ENCODE data around the gene LUZP1.

LUZP1 gene

DNA sequence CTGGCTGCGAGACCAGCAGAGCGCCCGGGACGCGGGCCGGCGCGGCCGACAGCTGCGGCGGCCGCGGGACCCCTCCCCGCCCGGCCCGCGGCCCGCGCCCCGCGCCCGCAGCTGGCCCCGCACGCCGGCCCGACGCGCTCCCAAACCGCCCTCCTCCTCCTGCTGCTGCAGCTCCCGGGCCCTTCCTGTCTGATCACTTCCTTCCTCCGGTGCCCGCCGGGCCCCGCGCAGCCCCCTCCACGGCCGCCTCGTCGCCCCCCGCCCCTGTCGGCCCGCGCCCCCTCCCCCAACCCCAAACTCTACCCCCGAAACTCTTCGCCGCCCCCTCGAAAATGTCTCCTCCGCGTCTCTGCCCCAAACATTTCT lies 594 bp downstream of the LUZP1 start:
- H3K4me3 ChIP-seq (replicated peaks in 1 of 2; ENCODE audit: low read depth in 2 of 2, low read length in 2 of 2) = peak overlapping the region; percentile 82
- TF ChIP-seq, protein P1, sequence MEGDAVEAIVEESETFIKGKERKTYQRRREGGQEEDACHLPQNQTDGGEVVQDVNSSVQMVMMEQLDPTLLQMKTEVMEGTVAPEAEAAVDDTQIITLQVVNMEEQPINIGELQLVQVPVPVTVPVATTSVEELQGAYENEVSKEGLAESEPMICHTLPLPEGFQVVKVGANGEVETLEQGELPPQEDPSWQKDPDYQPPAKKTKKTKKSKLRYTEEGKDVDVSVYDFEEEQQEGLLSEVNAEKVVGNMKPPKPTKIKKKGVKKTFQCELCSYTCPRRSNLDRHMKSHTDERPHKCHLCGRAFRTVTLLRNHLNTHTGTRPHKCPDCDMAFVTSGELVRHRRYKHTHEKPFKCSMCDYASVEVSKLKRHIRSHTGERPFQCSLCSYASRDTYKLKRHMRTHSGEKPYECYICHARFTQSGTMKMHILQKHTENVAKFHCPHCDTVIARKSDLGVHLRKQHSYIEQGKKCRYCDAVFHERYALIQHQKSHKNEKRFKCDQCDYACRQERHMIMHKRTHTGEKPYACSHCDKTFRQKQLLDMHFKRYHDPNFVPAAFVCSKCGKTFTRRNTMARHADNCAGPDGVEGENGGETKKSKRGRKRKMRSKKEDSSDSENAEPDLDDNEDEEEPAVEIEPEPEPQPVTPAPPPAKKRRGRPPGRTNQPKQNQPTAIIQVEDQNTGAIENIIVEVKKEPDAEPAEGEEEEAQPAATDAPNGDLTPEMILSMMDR (IDR thresholded peaks at IDR 0.05; ENCODE audit: low read depth, low read length) = no peak
- peak in 1 of 2 donors; percentile 13 for DNase-seq (ENCODE audit: low read depth in 2 of 2)

DNA sequence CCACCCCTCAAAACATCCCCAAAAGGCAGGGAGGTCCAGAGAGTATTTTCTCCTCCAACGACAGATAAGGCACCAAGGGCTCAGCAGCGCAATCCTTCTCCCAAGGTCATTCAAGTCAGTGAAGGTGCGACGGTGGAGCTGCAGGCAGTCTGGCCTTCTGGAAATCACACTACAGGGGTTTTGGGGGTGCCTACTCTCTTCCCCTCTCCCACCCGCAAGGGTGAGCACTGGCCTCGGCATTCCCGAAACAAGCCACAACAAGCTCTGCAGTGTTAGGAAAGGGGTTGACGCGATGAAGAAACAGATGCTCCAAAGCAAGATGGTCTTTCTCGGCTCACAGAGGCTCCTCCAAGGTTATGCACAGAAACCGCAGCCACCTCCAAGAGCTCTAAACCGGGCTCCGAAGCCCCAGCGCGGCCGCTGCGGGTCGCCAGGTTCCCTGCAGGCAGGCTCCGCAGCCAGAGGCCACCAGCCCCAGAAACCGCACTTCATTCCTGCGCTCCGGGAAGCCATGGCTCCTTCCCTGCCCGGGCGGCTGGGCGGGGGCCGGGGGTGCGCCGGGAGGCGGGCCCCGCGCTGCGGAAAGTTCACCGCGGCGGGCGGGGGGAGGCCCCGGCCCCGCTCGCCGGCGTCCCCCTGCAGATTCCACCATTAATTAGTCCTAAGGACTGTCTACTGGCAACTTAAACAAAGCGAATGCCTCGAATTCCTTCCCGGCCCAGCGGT lies 1.1 kb downstream of the LUZP1 start:
- DNase-seq (ENCODE audit: low read depth in 2 of 2) = peak; percentile 50 to 53
- peak overlapping the region; percentile 82 for H3K4me3 ChIP-seq (replicated peaks in 1 of 2; ENCODE audit: low read depth in 2 of 2, low read length in 2 of 2)
- TF ChIP-seq, protein P1 (IDR thresholded peaks at IDR 0.05; ENCODE audit: low read depth, low read length) = no peak

DNA sequence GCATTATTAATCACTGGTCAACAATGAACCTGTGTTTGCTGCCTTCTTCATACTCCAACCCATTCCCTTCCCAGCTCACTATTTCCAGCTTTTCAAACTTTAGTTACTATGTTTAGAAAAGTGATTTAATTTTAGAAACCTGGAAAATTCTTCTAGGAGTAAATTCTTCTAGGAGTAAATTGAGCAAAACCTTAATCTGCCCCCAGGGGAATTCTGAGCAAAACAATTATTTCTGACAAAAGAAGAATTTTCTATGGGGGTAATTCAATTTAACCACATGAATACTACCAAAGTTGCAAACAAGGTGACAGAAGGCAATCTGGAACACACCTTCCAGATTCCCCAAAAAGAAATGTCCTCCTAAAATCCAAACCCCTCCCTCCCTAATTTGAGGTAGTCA lies 1.8 kb downstream of the LUZP1 start:
- H3K4me3 ChIP-seq (replicated peaks in 1 of 2; ENCODE audit: low read depth in 2 of 2, low read length in 2 of 2) = peak overlapping the region; percentile 82
- peak in 1 of 2 donors; percentile 13 for DNase-seq (ENCODE audit: low read depth in 2 of 2)
- TF ChIP-seq, protein P1 (IDR thresholded peaks at IDR 0.05; ENCODE audit: low read depth, low read length) = no peak

DNA sequence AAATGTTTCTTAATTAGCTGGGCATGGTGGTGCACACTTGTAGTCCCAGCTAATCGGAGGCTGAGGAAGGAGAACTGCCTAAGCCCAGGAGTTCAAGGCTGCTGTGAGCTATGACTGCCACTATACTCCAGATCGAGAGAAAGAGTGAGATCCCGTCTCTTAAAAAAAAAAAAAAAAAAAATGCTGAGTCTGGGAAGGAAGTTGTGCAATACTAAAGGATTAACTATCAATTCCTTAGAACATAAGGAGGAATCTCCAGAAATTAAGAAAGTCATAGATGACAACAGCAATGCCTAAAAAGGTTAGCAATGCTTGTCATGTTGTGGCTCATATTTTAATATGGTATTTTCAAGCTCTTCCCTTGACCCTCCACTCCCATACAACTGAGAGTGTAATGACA lies 5.3 kb downstream of the LUZP1 start:
- peak; percentile 27 for DNase-seq (ENCODE audit: low read depth in 2 of 2)
- TF ChIP-seq, protein P1 (IDR thresholded peaks at IDR 0.05; ENCODE audit: low read depth, low read length) = no peak
- H3K4me3 ChIP-seq (replicated peaks in 1 of 2; ENCODE audit: low read depth in 2 of 2, low read length in 2 of 2) = no peak overlapping the region

DNA sequence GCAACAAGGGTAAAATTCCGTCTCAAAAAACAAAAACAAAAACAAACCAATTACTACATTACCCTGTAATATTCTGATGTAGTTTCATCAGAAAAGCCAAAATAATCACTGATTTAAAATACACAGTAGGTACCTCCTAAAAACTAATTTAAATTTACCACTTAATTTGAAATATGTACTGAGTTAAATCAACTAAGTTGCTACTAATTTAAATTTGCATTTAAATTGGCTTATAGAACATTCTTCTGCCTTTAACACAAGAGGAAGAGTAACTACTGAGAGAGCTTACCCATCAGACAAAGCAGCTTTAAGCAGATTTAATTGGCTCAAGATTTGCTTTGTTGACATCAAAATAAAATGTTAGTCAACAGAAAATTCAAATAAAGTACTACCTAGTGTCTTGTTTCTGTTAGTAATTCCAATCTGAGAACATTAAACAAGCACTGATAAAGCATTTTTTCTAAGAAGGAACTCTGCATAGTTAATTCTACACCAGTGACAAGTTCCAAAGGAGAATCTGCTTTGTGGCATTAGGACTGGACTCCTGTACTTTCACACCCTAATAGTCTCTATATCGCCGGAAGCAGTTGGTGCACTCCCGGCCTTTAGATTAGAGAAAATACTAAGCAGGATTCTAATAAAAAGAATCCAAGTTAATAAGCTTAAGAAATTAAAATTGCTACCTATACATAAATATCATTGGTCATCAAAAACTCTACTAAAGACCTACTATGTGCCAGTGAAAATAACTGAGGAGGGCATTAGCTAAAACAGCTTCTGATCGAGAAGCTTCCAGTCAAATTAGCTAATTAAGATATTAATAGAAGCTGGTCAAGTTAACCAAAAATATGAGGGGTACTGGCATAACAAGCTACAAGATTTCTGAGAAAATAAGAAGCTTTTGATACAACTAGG lies 8.4 kb downstream of the LUZP1 start:
- TF ChIP-seq, protein P1 (IDR thresholded peaks at IDR 0.05; ENCODE audit: low read depth, low read length) = no peak
- DNase-seq (ENCODE audit: low read depth in 2 of 2) = no peak
- H3K4me3 ChIP-seq (replicated peaks in 1 of 2; ENCODE audit: low read depth in 2 of 2, low read length in 2 of 2) = no peak overlapping the region

DNA sequence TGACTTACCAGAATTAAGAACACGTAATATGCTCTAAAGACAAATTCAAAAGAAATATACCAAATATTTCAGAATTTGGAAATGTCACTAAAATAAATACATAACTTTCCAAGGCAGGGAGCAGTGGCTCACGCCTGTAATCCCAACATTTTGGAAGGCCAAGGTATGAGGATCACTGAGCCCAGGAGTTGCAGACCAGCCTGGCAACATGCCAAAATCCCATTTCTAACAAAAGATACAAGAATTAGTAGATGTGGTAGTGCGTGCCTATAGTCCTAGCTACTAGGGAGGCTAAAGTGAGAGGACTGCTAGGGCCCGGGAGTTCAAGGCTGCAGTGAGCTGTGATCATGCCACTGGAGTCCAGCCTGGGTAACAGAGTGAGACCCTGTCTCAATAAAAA lies 11.7 kb downstream of the LUZP1 start:
- TF ChIP-seq, protein P1 (IDR thresholded peaks at IDR 0.05; ENCODE audit: low read depth, low read length) = no peak
- H3K4me3 ChIP-seq (replicated peaks in 1 of 2; ENCODE audit: low read depth in 2 of 2, low read length in 2 of 2) = no peak overlapping the region
- DNase-seq (ENCODE audit: low read depth in 2 of 2) = no peak
